HG03521 (cell line): ENCODE data around the gene GLRA1.
"Not testable (repeated sequence)": the region's sequence is repeated elsewhere in the genome, so short reads cannot be mapped to it uniquely, and the experiment has no call there.

Experiments
- ATAC-seq: cut with Tn5 transposase; IDR thresholded peaks from one replicate; pipeline ENCODE4 v1.9.1; 2021; ENCODE audit warnings: mild to moderate bottlenecking, moderate library complexity; ENCODE audit not compliant: unreplicated experiment

The GLRA1 gene

GRCh38 chr5:151820271-151820670, 104.4 kb downstream of the GLRA1 start:
- no peak for ATAC-seq

- no peak for ATAC-seq
Observed at GRCh38 chr5:151819830-151820229, 104.8 kb downstream of the GLRA1 start.

DNA sequence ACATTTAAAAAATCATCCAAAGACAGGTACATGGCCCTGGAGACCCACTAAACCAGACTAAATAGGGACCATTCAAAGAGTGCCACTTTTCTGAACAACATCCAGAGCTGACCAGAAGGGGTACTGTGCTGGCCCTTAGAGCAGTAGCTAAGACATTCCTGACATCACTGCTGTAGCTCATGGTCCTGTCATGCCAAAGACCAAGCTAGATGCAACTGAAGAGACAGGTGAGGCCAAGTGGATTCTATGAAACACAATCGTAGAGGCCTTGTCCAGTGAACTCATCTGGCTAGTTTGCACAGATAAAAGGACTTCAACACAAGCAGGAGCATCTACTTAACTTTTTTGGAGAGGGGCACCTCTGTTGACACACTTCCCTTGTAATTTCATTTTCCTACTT, 109.6 kb downstream of the GLRA1 start:
- ATAC-seq = no peak

DNA sequence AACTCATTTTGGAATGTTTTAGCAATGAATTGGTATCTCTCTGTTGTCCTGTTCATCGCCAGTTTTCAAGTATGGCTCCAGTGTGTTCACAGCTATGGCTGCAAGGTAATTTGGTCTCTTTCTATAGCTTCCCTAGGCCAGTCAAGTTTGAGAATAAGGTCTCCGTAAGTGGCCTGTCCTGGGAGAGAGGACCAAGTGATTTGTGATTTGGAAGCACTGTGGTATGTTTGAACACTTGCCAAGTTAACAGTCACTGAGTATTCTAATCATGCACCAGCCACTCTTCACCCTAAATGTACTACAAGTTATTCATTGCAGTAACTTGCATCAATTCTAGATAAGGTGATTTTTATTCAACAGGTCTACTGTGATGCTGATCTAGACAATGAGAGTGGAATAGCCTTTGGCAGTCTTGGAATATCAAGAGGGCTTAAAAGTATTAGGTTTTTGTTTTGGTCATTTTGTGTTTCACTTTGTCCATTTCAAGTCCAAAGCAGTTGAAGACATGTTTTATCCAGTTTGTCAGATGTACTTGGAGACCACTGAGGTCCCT, 111.8 kb downstream of the GLRA1 start:
- ATAC-seq = no peak

DNA sequence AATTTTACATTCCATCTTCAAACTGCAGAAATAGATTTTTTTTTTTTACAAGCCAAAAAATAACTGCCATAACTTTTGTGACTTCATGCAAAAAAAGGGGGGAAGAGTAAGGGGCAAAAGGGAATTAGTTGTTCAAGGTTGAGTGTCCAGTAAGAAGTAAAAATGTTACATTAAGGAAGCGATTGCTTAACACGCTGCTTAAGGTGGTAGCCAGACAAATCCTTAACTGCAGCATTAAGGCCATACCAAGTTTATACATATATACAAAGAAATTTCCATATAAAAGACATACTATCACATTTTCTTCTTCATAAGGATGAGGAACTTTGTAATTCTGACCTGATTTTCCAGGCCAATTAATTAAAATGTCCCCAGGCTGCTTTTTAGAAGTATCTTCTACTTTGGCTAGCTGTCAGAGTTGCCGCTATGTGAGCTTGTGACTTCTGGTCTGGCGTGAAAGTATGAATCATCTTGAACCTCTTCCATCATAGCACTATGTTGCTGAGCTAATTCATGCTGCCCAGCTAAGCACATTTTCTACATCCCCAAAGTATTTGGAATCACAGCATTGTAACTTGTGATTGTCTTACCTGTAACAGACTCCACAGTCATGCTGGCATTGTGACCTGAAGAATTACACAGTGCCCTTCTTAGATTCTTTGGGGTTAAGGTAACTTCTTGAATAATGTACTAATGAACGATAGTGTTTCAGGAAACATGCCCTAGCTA, 112.9 kb downstream of the GLRA1 start:
- ATAC-seq = no peak

- no peak for ATAC-seq
Observed at GRCh38 chr5:151810897-151811296, 113.8 kb downstream of the GLRA1 start.

DNA sequence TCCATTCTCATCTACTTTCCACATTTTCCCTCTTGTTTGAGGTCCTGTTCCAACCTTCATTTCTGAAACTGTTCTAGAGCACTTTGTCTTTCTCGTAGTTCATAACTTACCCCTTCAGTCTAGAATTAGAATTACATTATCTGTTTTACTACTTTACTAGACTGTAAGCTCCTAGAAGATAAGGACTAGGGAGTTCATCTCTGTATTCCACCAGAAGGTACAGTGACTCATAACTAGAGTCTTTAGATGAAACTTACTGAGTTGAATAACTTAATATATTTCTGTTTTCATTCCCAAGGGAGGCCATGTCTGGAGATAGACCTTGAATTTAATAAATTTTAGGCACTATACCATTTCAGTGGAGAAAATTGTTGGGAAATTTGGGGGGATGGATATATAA, 114.2 kb downstream of the GLRA1 start:
- no peak for ATAC-seq

- ATAC-seq = no peak
Observed at GRCh38 chr5:151808451-151809169, 116.0 kb downstream of the GLRA1 start.

DNA sequence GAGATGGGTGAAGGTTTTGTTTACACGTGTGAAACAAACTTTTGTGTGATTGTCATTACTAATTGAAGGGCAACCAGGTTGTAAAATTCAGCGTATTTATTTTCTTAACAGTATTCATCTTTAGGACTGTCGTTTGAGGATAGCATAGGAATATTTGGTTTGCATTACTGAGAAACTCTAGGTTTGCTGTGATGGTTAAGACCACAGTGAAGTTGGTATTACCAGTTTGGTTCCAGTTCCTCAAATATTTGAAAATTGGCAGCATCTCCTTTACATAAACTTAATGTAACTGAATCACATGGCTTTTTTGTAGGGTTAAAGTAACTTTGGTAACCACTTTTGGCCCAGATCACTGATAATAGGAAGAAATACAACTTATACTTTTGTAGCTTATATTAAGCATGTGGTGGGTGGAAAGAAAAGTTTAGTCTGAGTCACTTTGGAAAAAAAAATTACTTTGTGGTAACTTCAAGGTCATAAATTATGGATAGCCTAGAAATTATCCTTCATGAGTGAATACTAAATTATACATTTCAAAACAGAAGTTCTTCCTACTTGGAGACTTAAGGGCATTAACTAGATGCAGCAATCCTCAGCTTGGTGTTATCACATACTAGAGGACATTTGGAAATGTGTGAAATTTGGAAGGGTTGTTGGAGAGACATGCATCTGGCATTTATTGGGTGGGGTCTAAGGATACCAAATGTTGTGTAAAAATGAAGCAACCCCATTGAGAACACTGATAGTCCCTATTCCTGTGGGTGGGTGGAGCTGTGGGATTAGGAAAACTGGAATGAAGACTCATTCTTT, 119.0 kb downstream of the GLRA1 start:
- ATAC-seq = no peak

- ATAC-seq = no peak
Observed at GRCh38 chr5:151800532-151800931, 124.1 kb downstream of the GLRA1 start.

DNA sequence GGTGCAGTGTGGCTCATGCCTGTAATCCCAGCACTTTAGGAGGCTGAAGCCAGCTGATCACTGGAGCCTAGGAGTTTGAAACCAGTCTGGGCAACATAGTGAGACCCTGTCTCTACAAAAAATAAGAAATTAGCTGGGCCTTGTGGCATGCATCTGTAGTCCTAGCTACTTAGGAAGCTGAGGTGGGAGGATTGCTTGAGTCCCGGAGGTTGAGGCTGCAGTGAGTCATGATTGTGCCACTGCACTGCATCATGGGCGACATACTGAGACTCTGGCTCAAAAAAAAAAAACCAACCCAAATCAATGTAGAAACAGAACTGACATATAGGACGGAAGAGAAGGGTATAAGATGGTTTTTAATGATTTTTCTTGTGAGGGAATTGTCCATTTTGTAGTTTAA, 125.2 kb downstream of the GLRA1 start:
- no peak for ATAC-seq

GRCh38 chr5:151798674-151799073, 126.0 kb downstream of the GLRA1 start:
- no peak for ATAC-seq

GRCh38 chr5:151795426-151795825, 129.2 kb downstream of the GLRA1 start:
- ATAC-seq = no peak

DNA sequence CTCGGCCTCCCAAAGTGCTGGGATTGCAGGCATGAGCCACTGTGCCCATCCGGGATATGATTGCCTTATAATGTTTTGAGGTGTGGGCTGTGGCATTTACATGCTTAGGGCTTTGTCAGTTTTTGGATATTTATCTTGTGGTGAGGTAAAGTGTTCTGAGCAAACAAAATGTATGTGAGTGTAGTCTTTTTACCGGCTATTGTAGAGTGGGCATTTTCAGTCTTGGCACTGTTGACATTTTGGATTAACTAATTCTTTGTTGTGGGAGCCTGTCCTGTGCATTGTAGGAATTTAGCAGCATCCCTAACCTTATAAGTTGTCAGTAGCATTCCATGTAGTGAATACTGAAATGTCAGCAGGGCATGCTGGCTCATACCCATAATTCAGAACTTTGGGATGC, 131.3 kb downstream of the GLRA1 start:
- ATAC-seq = no peak

DNA sequence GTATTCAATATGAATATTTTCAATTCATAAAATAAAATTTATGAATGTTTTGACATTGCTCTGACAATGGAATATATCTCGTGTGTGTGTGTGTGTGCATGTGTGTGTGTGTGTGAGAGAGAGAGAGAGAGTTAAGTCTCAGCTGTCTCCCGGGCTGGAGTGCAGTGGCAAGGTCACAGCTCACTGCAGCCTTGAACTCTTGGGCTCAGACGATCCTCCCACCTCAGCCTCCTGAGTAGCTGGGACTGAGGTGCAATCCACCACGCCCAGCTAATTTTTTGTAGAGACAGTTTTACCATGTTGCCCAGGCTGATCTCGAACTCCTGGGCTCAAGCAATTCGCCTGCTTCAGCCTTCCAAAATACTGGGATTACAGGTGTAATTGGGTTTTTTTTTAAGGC, 136.8 kb downstream of the GLRA1 start:
- ATAC-seq = no peak

DNA sequence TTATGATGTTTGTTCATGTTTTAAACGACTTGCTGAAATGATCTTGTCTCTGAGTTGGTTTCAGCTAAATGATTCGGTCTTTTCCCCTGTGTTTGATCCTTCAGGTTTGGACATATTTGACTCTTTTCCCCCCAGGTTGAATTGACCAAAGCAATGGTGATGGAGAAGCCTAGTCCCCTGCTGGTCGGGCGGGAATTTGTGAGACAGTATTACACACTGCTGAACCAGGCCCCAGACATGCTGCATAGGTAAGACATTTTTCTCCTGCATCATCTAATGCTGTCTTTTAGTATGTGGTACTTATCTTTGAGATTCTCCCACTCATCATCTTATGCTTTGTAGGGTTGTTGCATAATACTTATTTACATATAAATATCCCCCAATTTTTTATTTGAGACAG, 138.2 kb downstream of the GLRA1 start:
- no peak for ATAC-seq

DNA sequence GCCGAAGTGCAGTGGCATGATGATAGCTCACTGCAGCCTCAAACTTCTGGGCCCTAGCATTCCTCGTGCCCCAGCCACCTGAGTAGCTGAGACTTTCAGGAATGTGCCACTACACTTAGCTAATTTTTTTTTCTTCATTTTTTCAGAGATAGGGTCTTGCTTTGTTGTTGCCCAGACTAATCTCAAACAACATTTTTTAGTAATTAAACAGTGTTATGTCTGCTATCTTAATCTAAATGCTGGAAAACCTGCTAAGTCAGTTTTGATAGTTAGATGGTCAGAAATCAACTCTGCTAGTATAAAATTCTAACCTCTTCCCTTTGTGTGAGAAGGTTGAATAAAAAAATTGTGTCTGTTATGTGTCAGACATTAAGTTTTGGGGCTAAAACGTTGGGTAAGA, 140.5 kb downstream of the GLRA1 start:
- ATAC-seq = no peak

- not testable (repeated sequence) for ATAC-seq
Observed at GRCh38 chr5:151783664-151784063, 141.0 kb downstream of the GLRA1 start.

GRCh38 chr5:151781201-151781600, 143.4 kb downstream of the GLRA1 start:
- no peak for ATAC-seq

DNA sequence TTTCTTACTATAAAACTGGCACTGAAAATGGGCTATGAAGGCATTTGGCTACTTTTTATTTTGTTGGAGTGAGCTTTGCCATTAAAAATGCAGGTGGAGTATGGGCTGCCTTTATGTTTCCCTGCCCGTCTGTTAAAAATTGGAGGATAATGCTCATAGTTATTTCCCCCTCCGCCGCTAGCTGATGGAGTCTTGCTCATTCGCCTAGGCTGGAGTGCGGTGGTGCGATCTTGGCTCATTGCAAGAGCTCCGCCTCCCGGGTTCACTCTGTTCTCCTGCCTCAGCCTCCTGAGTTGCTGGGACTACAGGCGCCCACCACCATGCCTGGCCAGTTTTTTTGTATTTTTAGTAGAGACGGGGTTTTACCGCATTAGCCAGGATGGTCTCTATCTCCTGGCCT, 144.3 kb downstream of the GLRA1 start:
- ATAC-seq = no peak

GRCh38 chr5:151779531-151780125, 145.0 kb downstream of the GLRA1 start:
- no peak for ATAC-seq
